Renal cortex interstitium (tissue), 11 donors: ENCODE measurements around the gene LCN6. TPM values are rescaled to one million over a fixed set of nuclear protein-coding genes. Genes with fewer than 3 reads are reported as not detected.
"Not testable (repeated sequence)": the region's sequence is repeated elsewhere in the genome, so short reads cannot be mapped to it uniquely, and the experiment has no call there.

ENCODE experiments used
- DNase-seq, 11 donors: peaks; one replicate each; pipeline ENCODE4 v3.0.0-alpha.2; 2013; ENCODE audit warnings: low read depth in 9 of 11, low spot score in 4 of 11; ENCODE audit errors: extremely low read depth in 1 of 11
- polyA plus RNA-seq, 3 donors: library from polyadenylated mRNA; unstranded; fragments of 120-200 nt; gene quantifications; one replicate each; pipeline ENCODE4 v1.2.1, GENCODE V29; 2013; ENCODE audit not compliant: insufficient read length in 3 of 3

Gene LCN6
- polyA plus RNA-seq, 3 donors = not detected

- DNase-seq = peak in 1 of 11 donors; percentile 26
Observed at GRCh38 chr9:136762915-136763648, 14.8 kb upstream of the LCN6 start.

DNA sequence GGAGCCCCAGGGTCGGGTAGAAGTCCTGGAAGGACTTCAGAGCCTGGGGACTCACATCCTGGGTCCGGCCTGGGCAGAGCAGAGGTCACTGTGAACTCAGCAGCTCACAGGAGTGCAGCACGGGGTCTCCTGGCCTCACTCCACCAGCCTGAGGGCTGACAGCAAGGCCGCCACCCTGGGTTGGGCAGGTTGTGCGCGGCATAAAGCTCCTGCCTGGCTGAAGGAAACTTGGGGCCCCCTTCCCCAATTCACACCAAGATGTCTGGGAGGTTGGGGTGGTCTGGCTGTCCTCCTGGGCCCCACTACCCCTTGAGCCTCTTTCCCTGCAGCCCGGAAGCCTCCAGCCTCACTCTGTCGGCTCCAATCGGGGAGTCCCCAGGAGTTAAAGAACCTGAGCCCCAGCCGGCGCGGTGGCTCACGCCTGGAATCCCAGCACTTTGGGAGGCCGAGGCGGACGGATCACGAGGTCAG is 13.9 kb upstream of the LCN6 start:
- DNase-seq = no peak

DNA sequence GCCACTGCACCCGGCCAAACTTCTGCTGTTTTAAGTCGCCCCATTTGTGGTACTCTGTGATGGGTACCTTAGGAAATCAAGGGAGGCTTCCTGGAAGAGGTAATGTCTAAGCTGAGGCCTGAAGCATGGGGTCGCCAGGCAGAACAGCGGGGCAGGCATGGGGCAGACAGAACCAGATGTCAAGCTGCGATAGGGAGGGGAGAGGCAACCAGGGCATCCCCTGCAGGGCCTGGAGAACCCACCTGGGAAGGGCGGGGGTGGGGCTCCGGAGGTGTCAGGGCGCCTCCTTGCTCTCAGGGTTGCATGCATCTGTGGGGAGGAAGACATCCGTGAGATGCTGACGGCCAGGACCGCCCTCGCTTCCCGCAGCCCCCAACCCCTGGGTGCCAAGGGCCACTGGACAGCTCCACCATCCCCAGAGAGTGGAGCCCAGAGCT is 13.2 kb upstream of the LCN6 start:
- DNase-seq = no peak

DNA sequence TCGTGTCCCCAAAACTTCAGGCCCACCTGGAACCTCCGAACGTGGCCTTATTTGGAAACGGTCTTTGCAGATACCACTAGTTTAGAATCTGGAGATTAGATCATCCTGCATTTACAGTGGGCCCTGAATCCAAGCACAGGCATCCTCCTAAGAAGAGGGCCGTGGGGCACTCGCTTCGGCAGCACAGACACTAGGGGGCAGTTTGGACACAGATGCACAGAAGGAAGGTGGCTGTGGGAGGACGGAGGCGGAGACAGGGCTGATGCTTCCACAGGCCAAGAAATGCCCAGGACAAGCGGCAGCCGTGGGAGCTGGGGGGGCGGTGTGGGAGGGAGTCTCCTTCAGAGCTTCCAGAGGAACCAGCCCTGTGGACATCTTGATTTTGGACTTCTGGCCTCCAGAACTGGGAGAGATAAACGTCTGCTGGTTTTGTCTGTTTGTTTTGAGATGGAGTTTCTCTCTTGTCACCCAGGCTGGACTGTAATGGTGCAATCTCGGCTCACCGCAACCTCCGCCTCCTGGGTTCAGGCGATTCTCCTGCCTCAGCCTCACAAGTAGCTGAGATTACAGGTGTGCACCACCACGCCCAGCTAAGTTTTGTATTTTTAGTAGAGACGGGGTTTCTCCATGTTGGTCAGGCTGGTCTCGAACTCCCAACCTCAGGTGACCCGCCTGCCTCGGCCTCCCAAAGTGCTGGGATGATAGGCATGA is 12.7 kb upstream of the LCN6 start:
- not testable (repeated sequence) for DNase-seq

DNA sequence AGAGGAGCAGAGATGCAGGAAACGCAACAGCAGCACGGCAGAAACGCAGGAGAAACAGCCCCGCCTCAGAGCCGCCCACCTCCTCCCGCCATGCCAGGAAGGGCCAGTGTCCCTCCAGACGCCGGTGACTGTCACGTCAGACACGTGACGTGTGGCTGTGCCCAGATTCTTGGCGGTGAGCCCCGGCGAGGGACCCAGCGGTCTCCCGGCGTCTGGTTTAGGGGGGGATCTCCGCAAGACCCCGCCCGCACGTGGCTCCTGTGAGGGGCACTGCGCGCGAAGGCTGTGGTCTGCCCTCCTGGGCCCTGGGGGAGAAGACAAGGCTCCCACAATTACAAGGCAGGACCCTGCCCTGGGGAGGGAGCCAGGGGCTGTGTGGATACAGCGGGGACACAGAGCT is 12.1 kb upstream of the LCN6 start:
- no peak for DNase-seq

DNA sequence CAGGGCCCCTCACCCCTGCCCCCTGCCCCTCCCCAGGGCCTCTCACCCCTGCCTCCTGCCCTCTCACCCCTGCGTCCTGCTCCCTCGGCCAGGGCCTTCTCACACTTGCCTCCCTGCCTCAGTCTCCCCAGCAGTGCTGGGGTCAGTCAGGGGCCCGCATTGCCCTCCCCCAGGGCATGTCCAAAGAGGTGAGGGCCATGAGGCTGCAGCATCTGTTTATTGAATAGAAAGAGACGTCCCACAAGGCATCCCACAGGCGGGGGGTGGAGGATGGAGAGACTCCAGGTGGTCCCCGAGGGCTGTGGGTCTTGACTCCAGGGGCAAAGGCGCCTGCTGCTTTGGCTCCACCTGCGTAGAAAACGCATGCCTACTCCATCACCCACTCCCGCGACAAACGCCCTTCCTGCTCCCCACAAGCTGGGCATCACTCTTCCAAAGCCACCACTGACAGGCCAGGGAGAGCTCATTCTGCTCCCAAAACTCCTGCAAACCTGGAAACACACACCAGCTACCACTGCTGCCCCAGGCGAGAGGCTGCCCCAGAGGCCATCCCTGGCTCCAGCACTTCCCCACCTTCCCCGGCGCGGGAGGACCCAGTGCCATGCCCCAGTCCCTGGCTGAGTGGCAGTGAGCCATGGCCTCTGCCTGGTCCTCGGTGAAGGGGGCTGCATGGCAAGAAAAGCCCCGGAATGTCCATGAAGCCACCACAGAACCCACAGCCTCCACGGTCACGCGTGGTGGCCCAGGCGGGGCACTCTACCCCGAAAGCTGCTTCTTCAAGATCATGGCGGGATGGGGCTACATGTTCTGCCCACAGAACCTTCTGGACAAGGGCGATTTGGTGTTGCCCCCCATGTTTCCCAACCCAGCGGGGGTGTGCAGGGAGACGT is 11.4 kb upstream of the LCN6 start:
- DNase-seq = no peak

GRCh38 chr9:136759001-136759400 is 10.7 kb upstream of the LCN6 start:
- no peak for DNase-seq

GRCh38 chr9:136757751-136758140 is 9.4 kb upstream of the LCN6 start:
- no peak for DNase-seq

- no peak for DNase-seq
Observed at GRCh38 chr9:136757328-136757727, 9.0 kb upstream of the LCN6 start.

- no peak for DNase-seq
Observed at GRCh38 chr9:136756836-136757235, 8.5 kb upstream of the LCN6 start.

GRCh38 chr9:136756134-136756438 is 7.8 kb upstream of the LCN6 start:
- DNase-seq = no peak

GRCh38 chr9:136755302-136756133 is 7.2 kb upstream of the LCN6 start:
- not testable (repeated sequence) for DNase-seq

DNA sequence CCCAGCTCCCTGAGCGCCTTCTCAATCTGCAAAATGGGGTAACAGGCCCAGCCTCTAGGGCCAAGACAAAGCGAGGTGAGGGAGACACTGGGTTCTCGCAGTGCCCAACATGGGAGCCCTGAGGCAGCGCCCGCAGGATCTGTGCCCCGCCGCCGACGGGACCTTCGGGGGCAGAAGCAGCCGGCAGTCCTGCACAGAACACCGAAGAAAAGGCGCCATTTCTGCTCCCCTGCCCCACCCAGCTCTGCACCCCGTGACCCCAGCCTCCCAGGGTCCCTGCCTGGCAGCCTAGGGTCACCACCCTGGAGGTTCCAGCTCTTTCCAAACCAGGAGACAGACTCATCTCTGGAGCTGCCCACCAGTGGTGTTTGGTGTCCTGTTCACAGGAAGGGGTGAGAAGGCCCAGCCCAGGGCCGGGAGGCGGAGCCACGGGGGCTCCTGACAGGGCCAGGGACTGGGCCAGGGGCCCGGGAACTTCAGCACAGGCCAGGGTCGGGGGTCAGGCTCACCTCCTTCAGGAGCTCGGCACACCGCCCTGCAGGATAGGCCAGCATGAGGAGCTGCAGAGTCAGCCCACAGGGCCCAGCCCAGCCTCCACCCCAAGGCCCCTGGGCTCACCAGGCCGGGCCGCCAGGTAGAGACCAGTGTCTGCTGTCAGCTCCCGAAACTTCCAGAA is 6.4 kb upstream of the LCN6 start:
- no peak for DNase-seq

DNA sequence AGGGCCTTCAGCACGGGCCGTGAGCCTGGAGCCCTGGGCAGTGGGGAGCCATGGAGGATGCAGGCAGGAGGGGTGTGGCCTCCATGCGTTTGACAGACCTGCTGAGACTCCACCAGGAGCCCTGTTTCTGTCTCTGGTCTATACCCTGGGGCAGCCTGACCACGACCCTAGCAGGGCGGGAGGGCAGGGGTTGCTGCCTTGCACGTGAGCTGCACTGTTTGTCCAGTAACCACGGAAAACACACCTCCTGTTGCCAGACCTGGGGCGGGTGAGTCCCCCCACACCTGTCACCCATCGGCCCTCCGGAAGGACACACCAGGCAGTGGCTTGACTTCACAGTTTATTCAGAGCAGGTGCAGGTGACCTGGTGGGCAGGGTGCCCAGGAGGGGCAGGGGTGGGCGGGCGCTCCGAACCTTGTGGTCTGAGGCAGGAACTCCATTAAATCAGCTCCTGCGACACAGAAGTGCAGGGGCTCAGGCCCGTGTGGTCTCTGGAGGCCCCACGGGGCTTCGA is 5.8 kb upstream of the LCN6 start:
- no peak for DNase-seq

DNA sequence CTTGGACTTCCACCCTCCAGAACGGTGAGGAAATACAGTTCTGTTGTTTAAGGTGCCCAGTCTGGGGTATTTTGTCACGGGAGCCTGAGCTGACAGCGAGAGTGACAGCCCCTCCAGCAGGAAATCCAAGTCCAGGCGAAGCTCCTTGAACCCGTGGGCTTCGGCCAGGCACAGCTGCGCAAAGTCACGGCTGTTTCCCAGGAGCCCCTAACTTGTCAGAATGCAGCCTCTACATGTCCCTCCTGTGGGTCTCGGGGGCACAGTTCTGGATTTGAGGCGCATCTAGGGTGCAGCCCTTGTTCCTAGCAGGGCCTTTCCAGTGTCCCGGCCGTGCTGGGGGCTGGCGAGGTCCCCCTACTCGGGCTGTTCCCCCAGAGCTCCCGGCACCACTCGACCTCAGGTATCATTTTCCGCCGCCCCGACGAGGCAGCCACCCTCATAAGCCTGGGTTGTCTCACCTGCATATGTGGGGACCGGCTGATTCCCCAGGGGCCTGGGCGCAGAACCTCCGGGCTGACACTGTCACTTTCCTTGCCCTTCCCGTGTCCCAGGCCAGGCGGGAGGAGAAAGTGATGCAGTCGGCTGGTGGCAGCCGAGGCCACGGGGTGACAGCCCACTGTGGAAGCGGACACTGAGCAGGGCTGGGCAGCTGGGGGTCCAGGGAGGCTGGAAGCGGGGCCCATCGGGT is 5.2 kb upstream of the LCN6 start:
- no peak for DNase-seq

GRCh38 chr9:136751814-136752213 is 3.5 kb upstream of the LCN6 start:
- no peak for DNase-seq

DNA sequence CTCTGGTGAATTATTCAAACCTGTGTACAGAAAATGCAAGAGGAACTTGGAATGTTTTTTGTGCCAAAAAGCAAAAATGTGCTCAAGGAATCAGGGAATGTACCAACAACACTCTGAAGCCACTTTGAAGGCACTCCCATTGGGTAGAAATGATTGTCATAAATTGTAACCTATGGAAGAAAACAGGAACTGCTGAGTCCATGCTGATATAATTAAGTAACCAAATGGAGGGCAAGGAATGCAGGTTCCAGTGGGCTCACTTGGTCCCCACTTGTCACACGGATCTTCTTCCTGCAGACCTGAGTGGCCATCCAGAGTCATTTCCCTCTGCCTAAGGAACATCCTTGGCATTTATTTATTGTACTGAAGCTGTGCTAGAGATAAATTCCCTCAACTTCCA is 2.9 kb upstream of the LCN6 start:
- no peak for DNase-seq

GRCh38 chr9:136750526-136750925 is 2.2 kb upstream of the LCN6 start:
- no peak for DNase-seq
